Head of caudate nucleus (tissue), 42 donors: ENCODE measurements around the gene DGKB.

ENCODE experiments used
- DNase-seq, 42 donors: peaks; one replicate each; pipeline versions ENCODE4 v3.0.0 to v3.0.0-alpha.2; 2020 to 2021; ENCODE audit warnings: mixed read lengths in 7 of 42
- intact Hi-C: fragments of 100-400 bp; cut with DNase I; formaldehyde crosslinking; loops from one replicate; pipeline ENCODE4 v1.15.0; 2022

The DGKB gene

GRCh38 chr7:14137676-14138075, 764.9 kb downstream of the DGKB start:
- intact Hi-C loops: no loop called here

GRCh38 chr7:14133752-14134151, 768.8 kb downstream of the DGKB start:
- no peak for DNase-seq
- intact Hi-C loops: no loop called here

More at GRCh38 chr7:14137676-14138075, 764.9 kb downstream of the DGKB start:
- DNase-seq: no peak

GRCh38 chr7:14125998-14126397, 776.6 kb downstream of the DGKB start:
- intact Hi-C loops: no loop called here
- no peak for DNase-seq

- intact Hi-C loops: no loop called here
- no peak for DNase-seq
Observed at GRCh38 chr7:14124716-14125115, 777.8 kb downstream of the DGKB start.

- no peak for DNase-seq
- intact Hi-C loops: no loop called here
Observed at GRCh38 chr7:14123923-14124322, 778.6 kb downstream of the DGKB start.

- DNase-seq: no peak
- intact Hi-C loops: no loop called here
Observed at GRCh38 chr7:14115701-14116100, 786.9 kb downstream of the DGKB start.

- intact Hi-C loops: no loop called here
- no peak for DNase-seq
Observed at GRCh38 chr7:14104861-14105260, 797.7 kb downstream of the DGKB start.

GRCh38 chr7:14096159-14096558, 806.4 kb downstream of the DGKB start:
- intact Hi-C loops: no loop called here
- DNase-seq: no peak

GRCh38 chr7:14095233-14095950, 807.2 kb downstream of the DGKB start:
- intact Hi-C loops: no loop called here
- DNase-seq: no peak
